ENCODE measurements around the gene MYO7A.

DNA sequence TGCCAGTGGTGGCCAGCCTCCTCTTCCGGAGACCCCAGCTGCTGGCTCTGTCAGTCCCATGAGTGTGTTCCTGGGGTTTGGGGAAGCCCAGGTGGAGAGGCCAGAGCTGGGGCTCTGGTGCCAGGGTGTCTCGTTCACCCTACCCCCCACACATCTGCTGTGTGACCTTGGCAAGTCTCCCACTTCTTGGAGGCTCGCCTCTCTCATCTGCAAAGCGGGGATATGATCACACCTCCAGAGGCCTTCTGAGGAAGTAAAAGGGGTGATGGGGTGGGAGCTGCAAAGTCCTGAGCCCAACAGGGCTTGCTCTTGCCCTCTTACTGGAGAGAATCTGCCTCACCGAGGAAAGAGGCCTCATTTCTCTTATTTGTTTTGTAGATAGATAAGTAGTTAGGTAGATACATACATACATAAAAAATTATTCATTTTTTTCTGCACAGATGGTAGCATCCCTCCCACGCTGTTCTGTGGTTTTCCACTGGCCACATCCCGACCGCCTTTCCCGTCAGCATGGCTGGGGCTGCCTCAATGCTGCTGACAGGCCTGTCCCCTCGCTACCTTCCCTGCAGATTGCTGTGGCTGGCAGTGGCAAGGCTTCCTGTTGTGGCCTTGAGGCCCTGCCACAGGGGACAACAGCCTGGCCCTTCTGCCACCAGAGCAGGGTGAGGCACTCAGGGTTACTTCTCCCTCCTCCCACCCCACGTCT lies 23.9 kb downstream of the MYO7A start:
- TF ChIP-seq CTCF (conservative IDR thresholded peaks at IDR 0.05; ENCODE audit: low read depth, low read length) (no peak), USF2 (IDR thresholded peaks at IDR 0.05; ENCODE audit: low read depth, low read length) (no peak), RAD21 (IDR thresholded peaks at IDR 0.05; ENCODE audit: low read length) (no peak), MXI1 (IDR thresholded peaks at IDR 0.05; ENCODE audit: borderline replicate concordance, low read depth, low read length) (no peak), CHD1 (IDR thresholded peaks at IDR 0.05; ENCODE audit: low read depth, low read length) (no peak), POLR2A (IDR thresholded peaks at IDR 0.05; ENCODE audit: low read depth, low read length) (no peak), RFX5 (IDR thresholded peaks at IDR 0.05; ENCODE audit: low read depth, low read length) (no peak), MAZ (IDR thresholded peaks at IDR 0.05; ENCODE audit: borderline replicate concordance, low read depth, low read length) (no peak), SMC3 (IDR thresholded peaks at IDR 0.05; ENCODE audit: low read depth, low read length) (no peak)
